UCSD-AML1 (cell line): ENCODE data around the gene LMO4.

ENCODE experiments used
- DNase-seq: peaks from one replicate; lab custom pipeline; 2025; ENCODE audit not compliant: unreplicated experiment; lab: John Stamatoyannopoulos, UW

Gene LMO4

DNA sequence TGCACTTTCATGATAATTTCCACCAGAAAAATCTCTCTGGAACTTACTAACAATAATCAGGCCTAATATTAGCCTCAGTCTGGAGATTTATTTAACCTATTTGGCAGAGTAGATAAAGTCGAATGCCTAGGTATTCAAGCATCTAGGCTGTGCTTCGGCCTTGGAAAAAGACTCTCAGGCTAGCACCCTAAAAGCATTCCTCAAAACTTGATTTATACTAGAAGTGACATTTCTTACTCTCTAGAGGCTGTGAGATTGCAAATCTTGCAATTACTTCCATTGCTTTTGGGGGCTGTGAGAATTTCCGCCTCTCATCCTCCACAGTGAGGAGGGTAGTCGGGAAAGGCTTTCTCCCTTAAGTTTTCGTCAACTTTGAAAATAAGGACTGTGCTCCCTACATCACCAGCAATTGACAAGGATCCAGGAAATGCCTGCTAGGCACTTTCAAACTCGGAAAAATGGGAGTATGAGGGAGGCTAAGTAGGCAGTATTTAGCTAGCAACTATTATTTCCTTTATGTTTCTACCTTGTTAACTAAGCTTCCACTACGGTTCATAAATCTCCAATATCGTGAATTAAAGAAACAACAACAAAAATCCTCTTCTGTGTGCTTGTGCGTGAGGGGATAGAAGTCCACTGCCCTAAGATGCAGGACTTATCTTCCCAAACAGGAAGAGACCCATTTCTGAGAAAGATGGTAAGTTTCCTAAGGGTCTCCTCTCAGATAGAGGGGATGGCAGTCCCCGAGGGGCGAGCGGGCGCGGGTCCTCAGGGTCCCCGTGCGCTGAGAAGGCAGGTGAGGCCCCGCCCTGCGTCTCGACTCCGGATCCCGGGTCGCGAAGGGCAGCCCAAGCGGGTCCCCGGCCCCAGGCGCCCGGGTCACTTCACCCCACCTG lies 1.1 kb upstream of the LMO4 start:
- no peak for DNase-seq

DNA sequence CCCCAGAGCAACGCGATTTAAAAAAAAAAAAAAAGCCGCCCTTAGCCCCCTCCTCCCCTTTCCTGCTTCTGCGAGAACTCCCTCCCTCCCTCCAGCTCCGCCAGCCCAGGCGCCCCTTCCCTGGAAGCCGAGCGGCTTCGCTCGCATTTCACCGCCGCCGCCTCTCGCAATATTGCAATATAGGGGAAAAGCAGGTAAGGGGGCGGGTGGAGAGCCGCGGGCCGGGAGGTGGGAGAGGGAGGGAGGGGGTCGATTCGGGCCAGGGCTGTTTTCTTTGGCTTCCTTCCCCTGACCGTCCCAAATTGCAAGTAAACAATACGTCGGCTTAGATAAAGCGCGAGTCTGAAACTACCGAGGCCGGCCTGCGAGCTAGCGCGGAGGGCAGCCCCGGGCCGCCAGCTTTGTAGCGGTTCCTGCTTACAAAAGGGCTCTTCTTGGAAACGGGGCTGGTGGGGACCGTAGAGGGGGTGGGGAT lies 408 bp downstream of the LMO4 start:
- peak; percentile 59 for DNase-seq

DNA sequence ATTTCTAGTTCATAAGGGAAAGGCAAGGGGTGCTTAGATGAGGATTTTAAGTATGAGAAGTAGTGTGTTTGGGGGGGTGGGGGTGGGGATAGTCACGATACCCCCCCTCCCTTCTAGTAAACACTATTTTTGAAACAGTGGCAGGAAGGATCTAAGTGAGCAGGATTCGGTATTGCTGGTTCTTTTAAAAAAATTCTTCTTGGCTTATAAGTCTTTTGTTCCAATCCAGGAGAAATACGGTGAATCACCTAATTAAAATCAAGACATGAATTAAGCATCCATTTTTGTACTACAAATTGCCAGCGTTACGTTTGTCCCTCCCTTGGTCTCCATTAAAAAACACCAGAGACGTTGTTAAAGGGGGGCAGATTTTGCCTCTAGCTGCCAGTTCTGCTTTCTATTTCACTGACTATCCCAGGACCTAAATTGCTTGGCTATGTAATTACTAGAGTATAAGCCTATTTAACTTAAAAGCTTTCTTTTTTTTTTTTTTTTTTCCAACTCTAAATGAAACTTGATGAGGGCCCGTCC lies 911 bp downstream of the LMO4 start:
- DNase-seq = no peak

DNA sequence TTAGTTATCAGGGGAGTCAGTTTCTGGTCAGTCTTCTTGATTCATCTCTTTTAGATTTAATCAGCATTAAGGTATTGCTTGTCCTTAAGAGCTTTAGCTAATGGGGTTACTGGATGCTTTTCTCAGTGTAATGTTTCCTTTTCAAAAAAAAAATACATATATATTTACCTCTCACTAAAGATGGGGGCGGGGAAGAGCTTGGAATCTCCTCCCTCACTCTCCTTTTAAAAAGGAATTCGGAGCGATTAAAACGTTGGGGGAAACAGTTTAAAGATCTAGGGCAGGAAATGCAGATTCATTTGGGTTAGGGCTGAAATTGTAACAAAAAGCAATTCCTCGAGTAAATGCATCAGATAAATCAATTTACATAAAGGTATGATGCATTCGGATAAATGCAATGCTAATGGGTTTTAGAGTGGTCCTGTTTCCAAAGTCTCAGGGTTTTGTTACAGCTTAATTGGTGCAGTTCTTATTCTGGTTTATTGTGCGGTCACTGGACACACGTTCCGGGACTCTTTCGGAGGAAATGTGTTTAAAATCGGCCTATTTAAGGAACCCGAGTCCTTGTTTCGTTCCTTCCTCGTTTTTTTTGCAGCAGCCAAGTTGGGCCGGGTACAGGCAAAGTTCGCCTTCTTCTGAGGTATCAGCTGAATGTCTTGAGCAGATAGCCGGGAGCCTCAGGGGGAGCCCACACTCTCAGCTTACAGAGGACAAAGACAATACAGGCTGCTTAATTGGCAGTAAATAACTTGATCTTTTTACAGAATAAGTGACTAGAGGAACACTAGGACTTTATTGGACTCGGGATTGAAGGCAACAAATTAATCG lies 1.6 kb downstream of the LMO4 start:
- DNase-seq = peak; percentile 37

DNA sequence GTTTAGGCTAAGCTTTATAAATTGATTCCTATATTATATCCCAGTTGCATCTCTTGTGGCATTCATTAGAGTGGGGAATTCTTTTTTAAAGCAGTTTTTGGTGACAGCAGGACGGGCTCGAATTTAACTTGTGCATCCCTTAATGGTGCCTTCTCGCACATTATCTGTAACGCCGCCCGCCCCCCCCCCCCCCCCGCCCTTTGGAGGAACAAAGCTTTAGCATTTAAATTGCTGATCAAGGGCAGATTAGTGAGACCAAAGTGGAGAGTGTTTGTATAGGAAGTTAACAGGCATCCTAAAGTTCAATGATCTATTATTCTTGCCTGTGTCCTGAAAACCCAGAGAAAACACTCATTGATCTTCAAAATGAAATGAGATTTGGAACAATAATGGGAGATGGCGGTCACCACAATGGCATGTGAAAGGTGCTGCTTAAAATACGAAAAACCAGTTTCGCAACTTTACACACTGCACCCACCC lies 2.2 kb downstream of the LMO4 start:
- DNase-seq = no peak

DNA sequence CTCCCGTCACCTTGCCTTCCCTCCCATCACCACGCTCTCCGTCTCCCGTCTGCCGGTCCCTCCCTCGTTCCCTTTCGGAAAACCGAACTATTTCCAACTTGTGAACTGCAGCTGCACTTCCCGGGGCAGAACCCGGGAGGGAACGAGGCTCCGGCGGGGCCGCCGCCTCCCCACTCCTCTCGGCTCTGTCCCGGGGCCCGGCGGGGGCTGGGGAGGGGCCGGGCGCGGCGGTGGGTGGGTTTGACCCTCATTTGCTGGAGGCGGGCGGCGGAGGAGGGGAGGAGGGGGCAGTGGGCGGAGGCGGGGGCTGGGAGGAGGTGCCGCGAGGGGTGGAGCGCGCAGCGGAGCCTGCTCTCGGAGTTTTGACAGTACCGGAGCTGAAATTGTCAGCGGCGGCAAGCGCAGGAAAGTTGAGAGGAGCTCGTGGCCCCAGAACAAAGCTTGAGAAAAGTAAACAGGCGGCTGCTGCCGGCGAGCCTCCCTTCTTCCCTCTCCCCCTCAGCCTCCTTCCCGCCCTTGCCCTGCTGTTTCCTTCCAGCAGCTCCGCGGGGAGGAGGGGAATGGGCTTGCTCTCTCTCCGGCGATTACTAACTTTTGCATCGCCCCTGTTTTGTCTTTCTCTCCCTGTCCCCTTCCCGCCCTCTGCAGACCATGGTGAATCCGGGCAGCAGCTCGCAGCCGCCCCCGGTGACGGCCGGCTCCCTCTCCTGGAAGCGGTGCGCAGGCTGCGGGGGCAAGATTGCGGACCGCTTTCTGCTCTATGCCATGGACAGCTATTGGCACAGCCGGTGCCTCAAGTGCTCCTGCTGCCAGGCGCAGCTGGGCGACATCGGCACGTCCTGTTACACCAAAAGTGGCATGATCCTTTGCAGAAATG lies 2.9 kb downstream of the LMO4 start:
- DNase-seq = peak; percentile 78

- no peak for DNase-seq
These were observed 5.1 kb downstream of the LMO4 start for GRCh38 chr1:87333692-87334347.

DNA sequence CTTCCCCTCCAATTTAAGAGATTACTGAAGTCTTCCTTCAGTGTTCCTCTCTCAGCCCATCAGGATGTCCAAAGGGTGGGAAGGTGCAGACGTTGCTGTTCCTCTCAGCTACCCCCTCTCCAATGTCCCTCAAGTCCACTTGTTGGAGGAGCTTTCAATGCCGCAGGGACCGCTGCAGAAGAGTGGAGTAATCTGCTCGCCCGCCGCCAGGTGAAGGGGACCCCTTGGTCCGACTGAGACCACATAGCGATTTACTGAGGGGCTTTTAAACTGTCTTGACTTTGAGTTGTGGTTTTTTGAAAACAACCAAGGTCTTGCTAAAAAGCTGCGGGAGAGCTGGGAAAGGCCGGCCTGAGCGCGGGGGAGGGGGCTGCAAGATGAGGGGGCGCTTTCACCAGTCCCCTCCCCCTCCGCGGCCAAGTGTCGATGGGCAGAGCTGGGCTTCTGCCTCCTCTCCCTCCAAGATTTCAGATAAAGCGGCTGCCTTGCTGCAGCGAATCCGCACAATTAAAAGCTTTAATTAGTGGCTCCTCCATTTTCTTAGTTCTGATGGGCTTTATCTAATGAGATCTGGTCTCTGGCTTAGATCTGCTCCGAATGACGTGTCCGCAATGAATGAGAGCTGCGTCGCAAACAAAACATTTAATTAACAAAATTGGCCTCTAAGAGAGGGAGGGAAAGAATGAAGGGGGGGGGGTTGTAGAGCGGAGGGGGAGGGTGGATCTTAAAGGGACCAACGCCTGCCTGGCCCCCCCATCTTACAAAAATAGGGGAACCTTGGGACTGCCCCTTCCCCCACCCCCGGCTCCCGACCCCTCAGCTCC lies 5.9 kb downstream of the LMO4 start:
- peak; percentile 39 for DNase-seq

- peak; percentile 80 for DNase-seq
These were observed 6.7 kb downstream of the LMO4 start for GRCh38 chr1:87335175-87335884.

DNA sequence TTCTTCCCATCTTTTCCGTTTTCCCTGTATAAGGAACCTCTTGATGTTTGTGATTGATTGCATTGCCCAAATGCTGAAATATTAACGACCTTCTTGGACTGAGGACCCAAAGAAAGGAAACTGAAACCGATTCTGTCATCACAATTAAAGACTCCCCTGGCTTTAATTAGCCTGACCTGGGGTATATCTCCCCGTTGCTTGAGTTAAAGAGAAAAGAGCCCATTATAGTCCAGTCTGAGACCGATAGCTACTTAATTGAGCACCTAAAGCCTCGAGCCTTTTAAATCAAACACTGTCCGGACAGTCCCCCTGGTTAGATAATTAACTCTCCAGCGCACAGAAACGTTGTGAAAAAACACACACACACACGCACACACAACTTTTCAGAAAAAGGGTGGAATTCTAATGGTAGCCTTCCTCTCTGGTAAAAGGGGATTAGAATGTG lies 8.0 kb downstream of the LMO4 start:
- DNase-seq = no peak

DNA sequence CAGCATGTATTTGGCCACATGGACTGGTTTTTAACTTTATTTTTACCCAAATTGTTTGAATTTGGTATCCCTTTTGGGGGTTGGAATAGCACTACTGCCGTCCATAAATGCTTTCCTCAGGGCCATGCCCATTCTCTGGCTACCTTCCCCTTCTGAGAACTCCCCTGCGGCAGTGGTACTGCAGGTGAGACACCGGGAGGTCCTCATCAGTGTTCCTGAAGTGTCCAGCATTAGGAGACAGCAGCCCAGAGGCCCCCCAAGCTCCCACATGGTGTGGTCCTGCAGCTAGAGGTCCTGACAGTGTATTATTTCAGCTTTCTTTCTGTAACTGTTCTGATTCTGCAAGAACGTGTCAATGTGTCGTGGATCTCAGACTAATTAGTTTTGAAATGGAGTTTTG lies 8.9 kb downstream of the LMO4 start:
- DNase-seq = no peak

DNA sequence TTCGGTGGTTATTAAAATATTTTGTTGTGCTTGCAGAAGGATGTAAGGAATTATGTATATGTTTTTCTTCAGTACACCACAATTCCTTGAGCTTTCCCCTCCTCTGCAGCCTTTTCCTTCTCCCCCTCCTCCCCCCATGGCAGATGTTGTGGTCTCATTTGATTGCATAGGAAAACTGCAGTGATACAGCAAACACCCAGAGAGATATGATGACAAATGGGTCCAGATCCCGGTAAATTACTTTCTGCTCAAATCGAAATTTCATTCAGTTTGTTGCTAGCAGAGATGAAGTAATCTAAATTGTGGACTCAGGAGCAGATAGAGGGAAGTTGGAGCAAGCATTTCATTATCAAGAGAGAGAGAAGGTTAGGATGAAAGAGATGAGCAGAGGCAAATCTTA lies 9.9 kb downstream of the LMO4 start:
- no peak for DNase-seq

- DNase-seq = no peak
These were observed 15.6 kb downstream of the LMO4 start for GRCh38 chr1:87344231-87344630.

DNA sequence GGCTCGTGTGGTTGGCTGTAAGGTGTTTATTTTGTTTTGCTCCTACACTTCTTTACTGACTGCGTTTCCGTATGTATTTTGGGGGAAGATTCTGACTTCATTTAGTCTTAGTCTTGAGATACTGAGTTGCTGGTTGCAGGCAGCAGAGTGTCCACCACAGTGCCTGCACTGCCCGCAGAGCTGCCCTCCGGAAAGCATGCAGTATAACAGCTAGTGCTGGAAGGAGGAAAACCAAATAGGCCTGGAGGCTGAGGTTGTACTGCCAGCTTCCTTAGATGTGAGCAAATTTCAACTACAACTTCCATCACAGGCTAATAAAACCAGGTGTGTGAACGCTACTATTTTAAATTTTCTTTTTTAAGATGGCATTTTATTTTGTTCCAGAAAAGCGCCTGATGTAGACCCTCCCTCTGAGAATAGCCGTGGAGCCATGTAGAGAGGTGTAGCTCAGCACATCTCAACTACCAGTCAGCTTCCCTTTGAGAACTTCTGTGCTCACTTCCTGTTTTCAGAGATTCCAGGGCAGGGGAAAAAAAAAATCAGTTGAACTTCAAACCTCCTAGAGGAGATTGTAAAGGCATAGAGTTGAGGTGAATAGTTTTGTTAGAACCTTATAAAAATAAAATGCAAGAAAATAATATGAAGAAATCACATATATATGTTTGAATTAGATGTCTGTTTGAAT lies 17.6 kb downstream of the LMO4 start:
- DNase-seq = no peak

DNA sequence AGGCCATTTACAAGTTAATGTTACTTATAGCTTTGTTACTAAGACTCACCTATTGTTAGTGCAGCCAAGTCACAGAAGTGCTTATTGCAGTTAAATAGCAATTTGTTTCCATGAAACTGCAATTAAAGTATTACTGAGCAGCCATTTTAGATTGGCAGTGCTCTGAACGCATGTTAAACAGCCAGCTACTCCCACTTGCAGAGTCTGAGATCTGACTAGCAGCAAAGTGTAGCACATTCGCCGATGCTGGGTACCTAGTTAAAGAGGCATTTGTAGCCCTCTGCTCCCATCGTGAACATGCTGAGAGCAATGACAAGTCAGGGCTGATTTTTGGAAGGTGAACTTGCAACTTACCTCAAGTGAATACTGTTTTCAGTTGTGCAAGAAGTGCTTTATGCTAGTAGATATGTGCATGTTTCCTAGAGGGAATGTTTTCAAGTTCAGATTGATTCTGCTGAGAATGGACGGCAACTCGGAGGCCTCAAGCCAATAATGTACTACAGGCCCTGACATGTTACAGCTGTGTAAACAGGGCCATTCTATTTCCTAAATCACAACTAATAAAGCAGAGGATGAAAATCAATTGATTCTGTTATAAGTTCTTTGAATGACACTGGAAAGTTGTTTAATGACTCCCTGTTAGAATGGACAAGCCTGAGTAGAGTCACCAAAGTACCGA lies 19.8 kb downstream of the LMO4 start:
- DNase-seq = no peak

DNA sequence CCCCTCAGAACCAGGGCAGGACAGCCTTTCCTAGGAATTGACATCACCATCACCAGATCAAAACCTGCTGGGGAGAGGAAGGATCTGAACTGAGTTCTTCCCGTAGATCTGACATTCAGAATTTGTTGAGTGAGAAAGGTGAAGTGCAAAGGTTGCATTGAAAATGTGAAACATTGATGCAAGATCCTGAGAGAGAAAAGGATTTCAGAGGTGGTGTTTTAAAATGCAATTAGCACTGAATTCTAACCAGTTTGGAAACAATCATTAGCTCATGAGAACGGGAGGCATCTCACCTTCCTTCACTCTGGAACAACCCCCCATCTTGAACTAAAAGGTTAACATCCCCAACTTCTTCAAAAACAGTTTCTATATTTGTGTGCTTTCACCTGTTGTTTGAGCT lies 20.4 kb downstream of the LMO4 start:
- DNase-seq = no peak

- DNase-seq = no peak
These were observed 27.2 kb downstream of the LMO4 start for GRCh38 chr1:87355894-87356293.
